Measurements from ENCODE around the gene HSD17B10. TPM values are rescaled to one million over a fixed set of nuclear protein-coding genes. Genes with fewer than 3 reads are reported as not detected.
"Not testable (repeated sequence)": the region's sequence is repeated elsewhere in the genome, so short reads cannot be mapped to it uniquely, and the experiment has no call there.

Gene HSD17B10
- 29.0 TPM for total RNA-seq

- peak within 1 kb of the TSS; percentile 63 for H3K4me3 ChIP-seq (ENCODE audit: low read length)
- no peaks in the 10 kb centered on the region for H3K9me3 ChIP-seq (ENCODE audit: low read depth, low read length)
- H3K27me3 ChIP-seq (ENCODE audit: insufficient read depth, low read length) = no peaks in the 10 kb centered on the region
- H3K4me1 ChIP-seq (ENCODE audit: insufficient read depth, low read length) = peaks cover 24% of the 10 kb centered on the region
Measured at GRCh38 chrX:53433651-53434639, at the start of gene HSD17B10. HSD17B10 (minus strand) TSS chrX:53434370; CDS start chrX:53434345, 25 bp downstream.

- no peak overlapping the region for H3K4me3 ChIP-seq (ENCODE audit: low read length)
- H3K9me3 ChIP-seq (ENCODE audit: low read depth, low read length) = no peaks in the 10 kb centered on the region
Measured at GRCh38 chrX:53483416-53483815, 49.2 kb upstream of the HSD17B10 start.

GRCh38 chrX:53481816-53482465 is 47.8 kb upstream of the HSD17B10 start:
- no peak overlapping the region for H3K4me3 ChIP-seq (ENCODE audit: low read length)
- H3K27me3 ChIP-seq (ENCODE audit: insufficient read depth, low read length) = no peaks in the 10 kb centered on the region
- no peaks in the 10 kb centered on the region for H3K9me3 ChIP-seq (ENCODE audit: low read depth, low read length)
- H3K4me1 ChIP-seq (ENCODE audit: insufficient read depth, low read length) = peaks cover 4% of the 10 kb centered on the region

More at GRCh38 chrX:53483416-53483815, 49.2 kb upstream of the HSD17B10 start:
- Histone ChIP-seq H3K27me3 (ENCODE audit: insufficient read depth, low read length) (no peaks in the 10 kb centered on the region), H3K4me1 (ENCODE audit: insufficient read depth, low read length) (peaks cover 4% of the 10 kb centered on the region)

- H3K4me3 ChIP-seq (ENCODE audit: low read length) = no peak overlapping the region
- peaks cover 4% of the 10 kb centered on the region for H3K4me1 ChIP-seq (ENCODE audit: insufficient read depth, low read length)
- no peaks in the 10 kb centered on the region for H3K9me3 ChIP-seq (ENCODE audit: low read depth, low read length)
- no peaks in the 10 kb centered on the region for H3K27me3 ChIP-seq (ENCODE audit: insufficient read depth, low read length)
Measured at GRCh38 chrX:53481093-53481492, 46.9 kb upstream of the HSD17B10 start.

GRCh38 chrX:53479301-53479700 is 45.1 kb upstream of the HSD17B10 start:
- Histone ChIP-seq H3K4me3 (ENCODE audit: low read length) (no peak overlapping the region), H3K9me3 (ENCODE audit: low read depth, low read length) (no peaks in the 10 kb centered on the region), H3K27me3 (ENCODE audit: insufficient read depth, low read length) (no peaks in the 10 kb centered on the region), H3K4me1 (ENCODE audit: insufficient read depth, low read length) (peaks cover 11% of the 10 kb centered on the region)

GRCh38 chrX:53476371-53476770 is 42.2 kb upstream of the HSD17B10 start:
- peaks cover 13% of the 10 kb centered on the region for H3K4me1 ChIP-seq (ENCODE audit: insufficient read depth, low read length)
- H3K27me3 ChIP-seq (ENCODE audit: insufficient read depth, low read length) = no peaks in the 10 kb centered on the region
- no peaks in the 10 kb centered on the region for H3K9me3 ChIP-seq (ENCODE audit: low read depth, low read length)
- H3K4me3 ChIP-seq (ENCODE audit: low read length) = no peak overlapping the region

- Histone ChIP-seq H3K27me3 (ENCODE audit: insufficient read depth, low read length) (no peaks in the 10 kb centered on the region), H3K9me3 (ENCODE audit: low read depth, low read length) (no peaks in the 10 kb centered on the region), H3K4me3 (ENCODE audit: low read length) (no peak overlapping the region), H3K4me1 (ENCODE audit: insufficient read depth, low read length) (peaks cover 13% of the 10 kb centered on the region)
Measured at GRCh38 chrX:53474707-53475106, 40.5 kb upstream of the HSD17B10 start.

GRCh38 chrX:53471346-53471745 is 37.2 kb upstream of the HSD17B10 start:
- Histone ChIP-seq H3K27me3 (ENCODE audit: insufficient read depth, low read length) (no peaks in the 10 kb centered on the region), H3K4me3 (ENCODE audit: low read length) (no peak overlapping the region)

GRCh38 chrX:53468659-53469058 is 34.5 kb upstream of the HSD17B10 start:
- H3K4me1 ChIP-seq (ENCODE audit: insufficient read depth, low read length); H3K4me3 ChIP-seq (ENCODE audit: low read length); H3K9me3 ChIP-seq (ENCODE audit: low read depth, low read length); H3K27me3 ChIP-seq (ENCODE audit: insufficient read depth, low read length): not testable (repeated sequence)

More at GRCh38 chrX:53471346-53471745, 37.2 kb upstream of the HSD17B10 start:
- Histone ChIP-seq H3K9me3 (ENCODE audit: low read depth, low read length) (no peaks in the 10 kb centered on the region), H3K4me1 (ENCODE audit: insufficient read depth, low read length) (peaks cover 13% of the 10 kb centered on the region)

- H3K4me1 ChIP-seq (ENCODE audit: insufficient read depth, low read length) = no peaks in the 10 kb centered on the region
- H3K9me3 ChIP-seq (ENCODE audit: low read depth, low read length) = no peaks in the 10 kb centered on the region
- no peak overlapping the region for H3K4me3 ChIP-seq (ENCODE audit: low read length)
- H3K27me3 ChIP-seq (ENCODE audit: insufficient read depth, low read length) = no peaks in the 10 kb centered on the region
Measured at GRCh38 chrX:53458082-53458481, 23.9 kb upstream of the HSD17B10 start.

- H3K9me3 ChIP-seq (ENCODE audit: low read depth, low read length) = no peaks in the 10 kb centered on the region
- H3K4me3 ChIP-seq (ENCODE audit: low read length) = no peak overlapping the region
- H3K27me3 ChIP-seq (ENCODE audit: insufficient read depth, low read length) = no peaks in the 10 kb centered on the region
- H3K4me1 ChIP-seq (ENCODE audit: insufficient read depth, low read length) = no peaks in the 10 kb centered on the region
Measured at GRCh38 chrX:53456254-53456653, 22.1 kb upstream of the HSD17B10 start.

GRCh38 chrX:53452812-53453211 is 18.6 kb upstream of the HSD17B10 start:
- Histone ChIP-seq H3K4me1 (ENCODE audit: insufficient read depth, low read length) (no peaks in the 10 kb centered on the region), H3K4me3 (ENCODE audit: low read length) (no peak overlapping the region), H3K27me3 (ENCODE audit: insufficient read depth, low read length) (no peaks in the 10 kb centered on the region), H3K9me3 (ENCODE audit: low read depth, low read length) (no peaks in the 10 kb centered on the region)

GRCh38 chrX:53449632-53450031 is 15.5 kb upstream of the HSD17B10 start:
- Histone ChIP-seq H3K4me1 (ENCODE audit: insufficient read depth, low read length) (no peaks in the 10 kb centered on the region), H3K27me3 (ENCODE audit: insufficient read depth, low read length) (no peaks in the 10 kb centered on the region), H3K4me3 (ENCODE audit: low read length) (no peak overlapping the region), H3K9me3 (ENCODE audit: low read depth, low read length) (no peaks in the 10 kb centered on the region)

- no peak overlapping the region for H3K4me3 ChIP-seq (ENCODE audit: low read length)
- no peaks in the 10 kb centered on the region for H3K27me3 ChIP-seq (ENCODE audit: insufficient read depth, low read length)
- H3K4me1 ChIP-seq (ENCODE audit: insufficient read depth, low read length) = peaks cover under 1% of the 10 kb centered on the region
- H3K9me3 ChIP-seq (ENCODE audit: low read depth, low read length) = no peaks in the 10 kb centered on the region
Measured at GRCh38 chrX:53447441-53447840, 13.3 kb upstream of the HSD17B10 start.

GRCh38 chrX:53445977-53446376 is 11.8 kb upstream of the HSD17B10 start:
- Histone ChIP-seq H3K27me3 (ENCODE audit: insufficient read depth, low read length) (no peaks in the 10 kb centered on the region), H3K4me1 (ENCODE audit: insufficient read depth, low read length) (peaks cover 11% of the 10 kb centered on the region), H3K4me3 (ENCODE audit: low read length) (no peak overlapping the region), H3K9me3 (ENCODE audit: low read depth, low read length) (no peaks in the 10 kb centered on the region)
